ENCODE measurements around the gene MMP11.

The MMP11 gene

DNA sequence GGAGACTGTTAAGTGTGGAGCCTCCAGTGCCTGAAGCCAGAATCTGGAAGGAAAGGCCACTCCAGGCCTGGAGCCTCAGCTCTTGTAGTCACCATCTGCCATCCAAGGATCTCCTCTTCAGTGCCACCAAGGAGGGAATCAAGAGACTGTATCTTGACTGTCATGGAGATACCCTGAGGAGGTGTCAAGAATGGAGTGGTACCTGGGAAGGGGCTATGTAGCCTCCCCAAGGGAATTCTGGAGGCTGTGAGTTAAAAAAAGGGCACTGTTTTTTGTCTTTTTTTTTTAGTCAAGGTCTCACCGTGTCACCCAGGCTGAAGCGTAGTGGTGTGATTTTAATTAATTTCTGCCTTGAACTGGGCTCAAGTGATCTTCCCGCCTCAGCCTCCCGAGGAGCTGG is 13.1 kb upstream of the MMP11 start:
- DNase-seq (ENCODE audit: low spot score) = no peak

DNA sequence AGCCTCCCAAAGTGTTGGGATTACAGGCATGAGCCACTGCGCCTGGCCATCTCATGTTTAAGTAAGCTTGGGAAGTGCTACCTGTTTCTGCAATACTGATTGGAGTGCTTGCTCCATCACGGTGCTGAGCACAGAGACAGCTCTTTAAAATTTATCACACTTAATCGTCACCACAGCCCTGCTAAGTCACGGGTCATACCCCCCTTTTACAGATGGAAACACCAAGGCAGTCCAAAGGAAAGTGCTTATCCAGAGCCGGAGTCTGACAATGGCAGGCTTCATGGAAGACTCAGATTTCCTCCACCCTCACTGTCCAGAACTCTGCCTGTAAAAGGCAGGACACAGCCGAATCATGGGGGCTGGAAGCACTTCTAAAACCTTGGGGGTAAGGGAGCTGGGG is 12.6 kb upstream of the MMP11 start:
- no peak for DNase-seq (ENCODE audit: low spot score)

- DNase-seq (ENCODE audit: low spot score) = no peak
These were observed 9.6 kb upstream of the MMP11 start, which contains the start of gene C22orf15 for GRCh38 chr22:23762842-23763578. TSS of gene C22orf15 (plus strand) at chr22:23762990. CDS start at chr22:23763307, 317 bp downstream.

- DNase-seq (ENCODE audit: low spot score) = no peak
These were observed 9.1 kb upstream of the MMP11 start for GRCh38 chr22:23763579-23763945.

- no peak for DNase-seq (ENCODE audit: low spot score)
These were observed 8.7 kb upstream of the MMP11 start for GRCh38 chr22:23763954-23764353.

DNA sequence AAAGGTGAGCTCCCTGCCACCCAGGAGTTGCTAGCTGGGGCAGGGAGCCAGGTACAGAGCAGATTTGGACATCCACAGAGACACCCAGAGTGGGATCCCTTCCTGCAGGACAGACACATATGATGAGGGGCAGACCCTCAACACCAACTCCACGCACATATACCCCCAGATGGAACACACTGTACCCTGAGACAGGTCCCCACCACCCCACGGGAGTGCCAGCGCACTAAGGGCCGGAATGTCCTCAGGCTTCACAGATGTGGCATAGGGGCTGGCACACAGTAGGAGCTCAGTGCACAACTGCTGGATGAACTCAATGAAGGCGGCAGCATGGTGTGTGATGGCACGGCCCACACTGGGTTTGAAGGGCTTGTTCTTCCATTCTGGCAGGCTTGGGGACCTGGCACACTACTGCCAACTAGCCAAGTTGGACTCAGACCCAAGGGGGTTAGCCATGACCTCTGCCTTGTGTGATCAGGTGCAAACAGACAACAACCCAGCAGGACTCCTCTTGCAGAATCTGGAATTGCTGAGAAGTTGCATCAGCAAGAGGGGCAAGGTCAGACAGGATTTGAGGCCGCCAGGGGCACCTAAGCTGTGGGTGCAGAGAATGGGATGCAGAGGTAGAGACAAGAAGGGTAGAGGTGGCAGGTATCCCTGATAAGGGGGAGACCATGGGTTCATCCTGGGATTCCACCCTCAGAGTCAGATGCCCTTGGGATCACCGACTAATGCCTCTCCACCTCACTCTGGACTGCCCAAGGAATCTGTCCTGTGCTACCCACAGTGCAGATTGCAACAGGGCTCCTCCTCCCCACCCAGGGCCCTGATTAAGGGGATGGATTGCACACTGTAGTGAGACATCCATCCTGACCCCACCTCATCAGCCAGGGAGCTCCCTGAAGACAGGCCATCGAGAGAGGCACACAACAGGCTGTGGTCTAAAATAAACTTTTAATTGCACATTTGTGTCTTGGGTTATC is 7.5 kb upstream of the MMP11 start:
- DNase-seq (ENCODE audit: low spot score) = no peak

DNA sequence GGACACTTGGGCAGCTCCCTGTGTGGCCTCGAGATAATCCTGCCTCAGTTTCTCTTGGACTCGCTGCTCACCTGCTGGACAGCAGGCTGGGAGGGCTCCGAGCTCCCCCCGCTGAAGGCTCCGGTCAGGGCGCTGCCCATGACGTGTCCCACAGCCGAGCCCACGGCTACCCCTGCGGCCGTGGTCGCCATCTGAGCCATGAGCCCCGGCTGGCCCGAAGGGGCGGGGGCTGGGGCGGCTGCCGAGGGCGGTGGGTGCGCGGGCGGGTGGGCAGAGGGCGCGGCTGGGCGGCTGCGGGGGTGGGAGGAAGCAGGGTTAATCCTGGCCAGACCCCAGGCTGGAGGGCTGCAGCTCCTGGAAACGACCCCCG is 5.4 kb upstream of the MMP11 start:
- DNase-seq (ENCODE audit: low spot score) = no peak

GRCh38 chr22:23767673-23768548 is 4.7 kb upstream of the MMP11 start, which contains the start of gene CHCHD10:
TSS of gene CHCHD10 (minus strand) at chr22:23767972. CDS start at chr22:23767874, 98 bp downstream.
- DNase-seq (ENCODE audit: low spot score) = peak; percentile 84

DNA sequence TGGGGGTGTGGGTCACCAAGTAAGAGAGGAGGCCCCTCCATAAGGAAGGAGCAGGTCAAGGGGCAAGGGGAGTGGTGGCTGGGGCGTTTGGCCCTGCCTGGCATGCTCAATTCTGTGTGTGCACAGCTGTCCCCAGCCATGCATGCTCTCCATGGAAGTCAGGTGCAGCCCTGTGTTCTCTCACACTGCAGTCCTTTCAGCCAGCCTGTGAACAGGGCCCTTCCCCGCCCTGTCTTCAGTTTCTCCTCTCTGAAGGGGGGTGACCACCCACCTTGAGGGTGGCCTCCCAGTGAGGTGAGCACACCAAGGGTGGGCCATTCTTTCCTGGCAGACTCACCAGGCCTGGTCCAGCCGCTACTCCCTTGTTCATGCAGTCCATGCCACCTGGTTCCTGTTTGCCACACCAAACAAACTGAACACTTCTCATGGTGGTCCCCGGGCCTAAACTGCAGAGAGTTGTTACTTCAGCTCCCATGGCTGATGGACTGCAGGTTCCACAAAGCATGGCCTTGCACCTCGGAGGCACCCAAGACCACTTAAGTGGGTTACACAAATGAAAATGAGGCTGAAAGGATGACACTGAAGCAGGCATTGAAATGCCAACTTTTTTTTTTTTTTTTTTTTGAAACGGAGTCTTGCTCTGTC is 3.2 kb upstream of the MMP11 start:
- no peak for DNase-seq (ENCODE audit: low spot score)

DNA sequence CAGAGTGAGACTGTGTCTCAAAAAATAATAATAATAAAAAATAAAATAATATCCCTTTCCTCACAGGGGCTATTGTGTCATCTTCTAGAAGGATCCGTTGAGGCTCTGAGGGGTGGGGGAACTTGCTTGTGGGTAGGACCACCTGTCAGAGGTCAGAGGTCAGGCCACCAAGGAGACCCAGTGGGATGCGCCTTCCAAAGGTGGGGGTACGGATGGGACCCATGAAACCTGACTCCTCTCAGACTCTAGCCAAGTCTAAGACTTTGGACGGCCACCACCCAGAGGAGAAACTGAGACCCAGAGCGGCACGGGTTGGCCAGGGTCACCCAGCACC is 367 bp upstream of the MMP11 start:
- no peak for DNase-seq (ENCODE audit: low spot score)

- no peak for DNase-seq (ENCODE audit: low spot score)
These were observed 949 bp downstream of the MMP11 start for GRCh38 chr22:23773483-23774113.

DNA sequence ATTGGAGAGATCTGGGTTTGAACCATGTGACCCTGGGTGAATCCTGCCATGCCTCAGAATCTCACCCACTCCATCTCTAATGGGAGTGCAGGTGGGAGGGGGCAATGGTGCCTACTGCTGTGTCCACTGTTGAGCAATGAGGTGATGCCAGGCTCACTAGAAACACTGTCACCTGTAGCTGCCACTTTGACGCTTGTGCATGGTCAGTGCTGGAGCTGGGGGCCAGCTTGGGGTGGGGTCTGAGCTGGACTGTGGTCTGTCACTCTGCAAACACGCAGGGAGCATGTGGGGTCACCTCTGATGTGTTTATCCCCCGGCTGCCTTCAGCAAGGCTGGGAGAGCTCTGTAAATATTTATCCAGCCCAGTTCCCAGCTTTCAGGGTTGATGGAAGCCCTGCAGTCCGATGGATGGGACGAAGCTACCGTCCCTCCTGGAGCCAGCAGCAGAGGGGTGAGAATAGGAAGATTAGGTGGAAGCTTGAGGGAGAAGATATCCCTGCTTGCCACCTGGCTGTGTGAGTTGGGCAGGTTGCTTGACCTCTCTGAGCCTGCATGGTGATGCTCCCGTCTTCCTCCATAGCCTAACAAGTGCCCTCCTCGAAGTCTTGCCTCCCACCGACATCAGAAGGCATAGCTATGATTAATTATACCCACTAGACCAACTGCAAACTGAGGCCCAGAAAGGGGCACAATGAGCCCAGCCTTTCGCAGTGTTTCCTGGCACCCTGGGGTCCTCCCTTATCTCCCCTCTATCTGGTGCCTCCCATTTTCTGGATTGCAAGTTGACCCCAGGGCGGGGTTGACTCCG is 1.7 kb downstream of the MMP11 start:
- DNase-seq (ENCODE audit: low spot score) = no peak

DNA sequence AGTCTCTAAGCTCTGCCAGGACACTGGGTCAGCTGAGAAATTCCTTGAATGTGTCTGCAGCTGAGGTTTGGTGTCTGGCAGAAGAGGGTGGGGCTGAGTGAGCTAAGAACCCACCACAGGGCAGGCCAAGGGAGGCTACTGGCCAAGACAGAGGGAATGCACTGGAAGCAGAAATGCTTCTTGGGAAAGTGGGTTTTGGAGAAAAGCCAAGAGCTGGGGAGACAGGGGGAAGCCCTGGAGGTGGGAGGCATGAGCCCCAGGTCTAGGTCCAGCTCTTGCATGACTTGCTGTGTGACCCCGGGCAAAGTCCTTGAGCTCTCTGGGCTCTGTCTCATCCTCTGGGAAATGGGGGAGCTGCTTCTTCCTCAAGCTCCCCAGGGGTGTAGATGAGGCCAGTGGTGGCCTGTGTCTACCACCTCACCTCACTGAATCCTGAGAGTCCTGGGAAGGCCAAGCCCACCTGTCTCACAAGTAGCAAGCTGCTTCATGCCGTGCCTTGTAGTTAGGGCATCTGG is 2.3 kb downstream of the MMP11 start:
- DNase-seq (ENCODE audit: low spot score) = no peak

DNA sequence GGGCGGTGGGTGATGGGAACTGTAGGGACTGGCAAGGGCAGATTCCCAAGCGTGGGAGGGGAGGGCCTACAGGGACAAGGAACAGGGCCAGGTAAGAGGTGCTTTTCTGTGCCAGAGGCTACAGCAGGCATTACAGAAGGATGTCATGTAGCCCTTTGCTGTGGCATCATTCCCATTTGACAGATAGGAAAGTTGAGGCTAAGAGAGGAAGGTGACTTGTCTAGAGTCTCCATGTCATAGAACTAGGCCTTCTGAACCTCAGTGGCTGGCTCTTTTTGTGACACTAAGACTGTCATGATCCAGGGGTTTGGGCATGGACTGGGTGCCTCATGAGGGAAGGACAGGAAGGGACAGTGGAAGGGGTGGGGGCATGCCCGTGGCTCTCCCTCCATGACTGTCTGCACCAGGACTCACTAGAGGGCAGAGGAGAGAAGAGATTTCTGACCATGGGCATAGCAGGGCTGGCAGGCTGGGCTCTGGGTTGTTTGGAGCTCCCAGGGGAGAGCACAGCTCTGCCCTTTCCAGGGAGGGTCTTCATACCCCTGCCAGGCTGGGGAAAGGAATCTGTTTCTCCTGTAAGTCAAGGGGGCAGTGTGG is 3.2 kb downstream of the MMP11 start:
- no peak for DNase-seq (ENCODE audit: low spot score)

DNA sequence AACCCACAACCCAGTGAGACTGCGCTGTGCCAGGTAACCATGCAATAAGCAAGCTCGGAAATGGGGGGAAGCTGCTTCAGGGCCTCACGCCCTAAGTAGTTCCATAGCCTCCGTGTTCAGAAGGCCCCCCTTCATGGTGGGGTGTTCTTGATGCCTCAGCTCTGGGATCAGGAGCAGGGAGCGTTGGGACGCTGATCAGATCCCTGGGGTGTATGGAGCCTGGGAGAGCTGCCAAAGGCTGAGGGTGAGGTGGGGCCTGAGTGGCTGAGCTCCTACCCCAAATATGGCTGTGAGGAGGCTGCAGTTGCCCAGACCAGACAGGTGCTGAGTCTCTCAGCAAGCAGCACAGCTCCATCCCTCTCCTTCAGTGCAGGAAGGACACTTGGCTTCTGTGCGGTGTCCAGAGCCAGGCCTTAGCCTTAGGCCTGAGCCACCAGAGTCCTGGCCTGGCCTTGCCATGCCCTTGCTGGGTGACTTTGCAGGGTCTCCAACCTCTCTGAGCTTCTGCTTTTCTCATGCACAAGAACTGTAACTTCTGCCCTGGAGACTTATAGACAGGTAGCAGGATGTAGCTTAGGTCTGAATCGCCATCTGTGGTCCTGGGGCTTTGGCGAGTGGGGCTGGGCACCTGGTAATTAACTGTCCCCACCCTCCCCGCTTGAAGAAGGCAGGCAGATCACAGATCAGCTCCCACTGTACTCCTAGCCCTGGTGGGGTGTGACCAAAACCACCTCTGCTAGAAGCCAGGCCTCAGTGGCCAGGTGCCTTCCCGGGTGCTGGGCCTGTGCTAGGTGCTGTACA is 5.3 kb downstream of the MMP11 start:
- DNase-seq (ENCODE audit: low spot score) = no peak

DNA sequence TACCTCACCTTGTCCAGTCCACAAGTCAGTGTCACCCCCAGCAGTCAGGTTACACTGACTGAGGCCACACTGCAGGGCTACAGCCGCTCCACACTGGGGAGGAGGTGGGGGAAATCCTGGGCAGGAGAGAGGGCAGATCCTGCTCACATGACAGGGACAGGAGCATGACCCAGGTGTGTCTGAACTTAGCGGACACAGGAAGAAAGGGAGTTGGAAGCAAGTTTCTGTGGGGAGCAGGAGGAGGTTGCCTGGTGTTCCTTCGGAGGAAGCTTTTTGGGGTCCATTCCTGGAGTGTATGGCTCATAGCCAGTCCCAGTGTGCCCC is 5.9 kb downstream of the MMP11 start:
- no peak for DNase-seq (ENCODE audit: low spot score)

DNA sequence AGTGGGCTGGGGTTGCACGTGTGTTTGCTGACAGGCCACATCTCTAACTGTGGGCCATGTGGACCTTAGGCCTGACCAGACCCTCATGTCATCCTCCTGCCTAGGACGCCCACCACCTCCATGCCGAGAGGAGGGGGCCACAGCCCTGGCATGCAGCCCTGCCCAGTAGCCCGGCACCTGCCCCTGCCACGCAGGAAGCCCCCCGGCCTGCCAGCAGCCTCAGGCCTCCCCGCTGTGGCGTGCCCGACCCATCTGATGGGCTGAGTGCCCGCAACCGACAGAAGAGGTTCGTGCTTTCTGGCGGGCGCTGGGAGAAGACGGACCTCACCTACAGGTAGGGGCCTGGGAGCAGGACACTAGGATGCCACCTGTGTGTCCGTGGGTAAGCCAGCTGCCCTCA is 6.4 kb downstream of the MMP11 start:
- no peak for DNase-seq (ENCODE audit: low spot score)

DNA sequence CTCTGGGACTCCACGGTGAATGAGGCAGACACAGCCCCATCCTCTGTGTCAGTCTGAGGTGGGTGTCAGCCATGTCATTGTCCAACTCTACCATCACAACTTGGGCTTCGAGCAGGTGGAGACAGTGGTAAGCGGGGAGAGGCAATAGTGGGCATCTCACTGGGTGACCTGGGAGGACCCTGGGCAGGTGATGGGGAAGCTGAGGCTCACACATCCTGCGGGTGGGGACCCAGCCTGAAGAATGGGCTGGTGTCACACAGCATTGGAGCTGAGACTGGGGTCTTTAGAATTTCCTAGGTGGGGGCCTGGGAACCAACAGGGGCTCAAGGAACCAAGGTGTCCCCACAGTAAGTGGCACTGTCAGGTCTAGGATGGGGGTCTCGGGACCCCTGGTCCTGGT is 7.1 kb downstream of the MMP11 start:
- DNase-seq (ENCODE audit: low spot score) = no peak

GRCh38 chr22:23780146-23780748 is 7.6 kb downstream of the MMP11 start:
- no peak for DNase-seq (ENCODE audit: low spot score)
